ENCODE results near the gene AEN. TPM values are rescaled to one million over a fixed set of nuclear protein-coding genes. Genes with fewer than 3 reads are reported as not detected.

Gene AEN
- total RNA-seq, 1 donor from 2014 or later, result 33.0 TPM

GRCh38 chr15:88655103-88655553, 34.0 kb downstream of the AEN start:
- peaks cover 23% of the 10 kb centered on the region for H3K27me3 Mint-ChIP-seq (ENCODE audit: low read depth)
- no peaks in the 10 kb centered on the region for H3K36me3 Mint-ChIP-seq
- DNase-seq (ENCODE audit: low spot score in 2 of 2, unreplicated experiment in 2 of 2), result peak in 1 of 2 experiments; percentile 34
- H3K27ac Mint-ChIP-seq, result no peak overlapping the region
- TF ChIP-seq CTCF (IDR thresholded peaks at IDR 0.05; ENCODE audit: unreplicated experiment), result no peak
- H3K4me1 Mint-ChIP-seq, result peaks cover 4% of the 10 kb centered on the region
- no peaks in the 10 kb centered on the region for H3K9me3 Mint-ChIP-seq
- H3K4me3 Mint-ChIP-seq, result no peak overlapping the region

GRCh38 chr15:88655800-88656488, 34.8 kb downstream of the AEN start:
- Mint-ChIP-seq H3K9me3 (no peaks in the 10 kb centered on the region), H3K27me3 (ENCODE audit: low read depth) (peaks cover 31% of the 10 kb centered on the region), H3K36me3 (no peaks in the 10 kb centered on the region), H3K27ac (no peak overlapping the region), H3K4me1 (peaks cover 4% of the 10 kb centered on the region), H3K4me3 (no peak overlapping the region)
- DNase-seq (ENCODE audit: low spot score in 2 of 2, unreplicated experiment in 2 of 2), result no peak
- no peak for TF ChIP-seq CTCF (IDR thresholded peaks at IDR 0.05; ENCODE audit: unreplicated experiment)

GRCh38 chr15:88656760-88657221, 35.7 kb downstream of the AEN start:
- TF ChIP-seq CTCF (IDR thresholded peaks at IDR 0.05; ENCODE audit: unreplicated experiment), result no peak
- Mint-ChIP-seq H3K4me1 (peaks cover 8% of the 10 kb centered on the region), H3K36me3 (no peaks in the 10 kb centered on the region), H3K4me3 (no peak overlapping the region), H3K27me3 (ENCODE audit: low read depth) (peaks cover 35% of the 10 kb centered on the region), H3K27ac (no peak overlapping the region), H3K9me3 (no peaks in the 10 kb centered on the region)
- peak in 1 of 2 experiments; percentile 29 for DNase-seq (ENCODE audit: low spot score in 2 of 2, unreplicated experiment in 2 of 2)

- peaks cover 38% of the 10 kb centered on the region for H3K27me3 Mint-ChIP-seq (ENCODE audit: low read depth)
Measured at GRCh38 chr15:88657326-88658069, 36.4 kb downstream of the AEN start.

More at GRCh38 chr15:88657326-88658069, 36.4 kb downstream of the AEN start:
- peak; percentile 68 for TF ChIP-seq CTCF (IDR thresholded peaks at IDR 0.05; ENCODE audit: unreplicated experiment)
- Mint-ChIP-seq H3K9me3 (peaks cover 6% of the 10 kb centered on the region), H3K36me3 (no peaks in the 10 kb centered on the region), H3K4me1 (peaks cover 8% of the 10 kb centered on the region), H3K4me3 (no peak overlapping the region), H3K27ac (no peak overlapping the region)
- DNase-seq (ENCODE audit: low spot score in 2 of 2, unreplicated experiment in 2 of 2), result peak in 1 of 2 experiments; percentile 42

Data from mesothelial cell of epicardium (in vitro differentiated cells).